Left lung (tissue), 10 donors: ENCODE measurements around the gene PRDM8. TPM values are rescaled to one million over a fixed set of nuclear protein-coding genes. Genes with fewer than 3 reads are reported as not detected.
A peak's percentile ranks its signal among the peaks of the same experiment; 100 is the strongest.

Experiments
- ATAC-seq: fragments of 200-7000 bp; cut with Tn5 transposase; one replicate; pipeline ENCODE4 v1.9.1; 2020; ENCODE audit warnings: moderate library complexity
- DNase-seq, 4 donors: peaks; one replicate each; pipeline ENCODE4 v3.0.0-alpha.2; 2013 to 2020
- H3K27ac ChIP-seq, 2 donors: fragments of 200-600 bp; sonication (generic) in 1 of 2; one replicate each; pipeline versions ENCODE4 v1.5.0 to v1.8.0; 2020 to 2021
- H3K27me3 ChIP-seq, 2 donors: fragments of 200-600 bp; sonication (generic) in 1 of 2; one replicate each; pipeline versions ENCODE4 v1.5.0 to v1.8.0; 2020 to 2021
- H3K36me3 ChIP-seq, 2 donors: fragments of 200-600 bp; sonication (generic) in 1 of 2; one replicate each; pipeline versions ENCODE4 v1.5.0 to v1.8.0; 2020 to 2021
- H3K4me1 ChIP-seq, 2 donors: fragments of 200-600 bp; one replicate each; pipeline ENCODE4 v1.8.0; 2021
- H3K4me3 ChIP-seq, 2 donors: fragments of 200-600 bp; sonication (generic) in 1 of 2; one replicate each; pipeline versions ENCODE4 v1.5.0 to v1.8.0; 2020 to 2021; ENCODE audit warnings: mild to moderate bottlenecking in 1 of 2
- H3K9me3 ChIP-seq, 2 donors: fragments of 200-600 bp; sonication (generic) in 1 of 2; one replicate each; pipeline versions ENCODE4 v1.5.0 to v1.8.0; 2020 to 2021
- CTCF ChIP-seq, 2 donors: fragments of 200-600 bp; sonication (generic) in 1 of 2; IDR thresholded peaks; one replicate each; pipeline versions ENCODE4 v1.5.0 to v1.8.0; 2021; ENCODE audit warnings: antibody characterized with exemption in 2 of 2
- intact Hi-C, 2 donors: fragments of 100-400 bp; cut with DNase I; formaldehyde crosslinking; loops; one replicate each; pipeline versions ENCODE4 v1.11.2 to v1.14.2; 2022
- polyA plus RNA-seq, 6 donors: library from polyadenylated mRNA; unstranded; fragments of 120-200 nt; gene quantifications; one replicate each; pipeline ENCODE4 v1.2.1, GENCODE V29; 2013; ENCODE audit not compliant: insufficient read length in 6 of 6
- total RNA-seq, 2 donors: library from RNA; stranded (reverse); fragmentation: NEBNext Ultra II Directional; extraction: Animal tissue kit (Norgen Biotek cat#: 25700); gene quantifications; one replicate each; pipeline ENCODE4 v1.2.1, GENCODE V29; 2021
- donor health status: DM: no; HTN: yes; CAD: no.
- donor health status: DM: no; HTN: no; CAD: no.

The PRDM8 gene
- total and polyA plus RNA-seq, 8 donors: 0.41 to 1.9 (median 1.2) TPM

- Histone ChIP-seq H3K9me3 (no peaks in the 10 kb centered on the region), H3K4me1 (peaks cover 5 to 31% of the 10 kb centered on the region in 2 donors), H3K36me3 (no peaks in the 10 kb centered on the region), H3K27me3 (peaks cover 92 to 100% of the 10 kb centered on the region in 2 donors), H3K4me3 (peak overlapping the region in 1 of 2 donors; percentile 40), H3K27ac (peak overlapping the region in 1 of 2 donors; percentile 8)
- ATAC-seq: peak; percentile 37
- intact Hi-C loops: no loop called here
- no peak for TF ChIP-seq CTCF (IDR thresholded peaks at IDR 0.05)
- no peak for DNase-seq
Observed at GRCh38 chr4:80195441-80196140, 1.7 kb upstream of the PRDM8 start.

- peak overlapping the region in 1 of 2 donors; percentile 40 for H3K4me3 ChIP-seq
- H3K27ac ChIP-seq: peak overlapping the region in 1 of 2 donors; percentile 8
- H3K27me3 ChIP-seq: peaks cover 92 to 100% of the 10 kb centered on the region in 2 donors
- no peaks in the 10 kb centered on the region for H3K9me3 ChIP-seq
- intact Hi-C loops: no loop called here
- ATAC-seq: no peak
- peak in 1 of 4 donors; percentile 55 for DNase-seq
- H3K36me3 ChIP-seq: no peaks in the 10 kb centered on the region
- H3K4me1 ChIP-seq: peaks cover 5 to 34% of the 10 kb centered on the region in 2 donors
- TF ChIP-seq CTCF (IDR thresholded peaks at IDR 0.05): no peak
Observed at GRCh38 chr4:80196259-80196921, 913 bp upstream of the PRDM8 start.

- Histone ChIP-seq H3K27ac (no peak overlapping the region), H3K4me3 (peak overlapping the region in 1 of 2 donors; percentile 40), H3K9me3 (no peaks in the 10 kb centered on the region), H3K27me3 (peaks cover 86 to 100% of the 10 kb centered on the region in 2 donors), H3K4me1 (peaks cover 8 to 43% of the 10 kb centered on the region in 2 donors), H3K36me3 (no peaks in the 10 kb centered on the region)
- ATAC-seq (no peak), DNase-seq (peak in 1 of 4 donors; percentile 86)
- intact Hi-C loops: no loop called here
- TF ChIP-seq CTCF (IDR thresholded peaks at IDR 0.05): no peak
Observed at GRCh38 chr4:80197601-80198440, 518 bp downstream of the PRDM8 start.

- no peak overlapping the region for H3K4me3 ChIP-seq
- peaks cover 8 to 49% of the 10 kb centered on the region in 2 donors for H3K4me1 ChIP-seq
- DNase-seq: no peak
- TF ChIP-seq CTCF (IDR thresholded peaks at IDR 0.05): no peak
- no peak overlapping the region for H3K27ac ChIP-seq
- intact Hi-C loops: no loop called here
- H3K27me3 ChIP-seq: peaks cover 86 to 100% of the 10 kb centered on the region in 2 donors
- H3K36me3 ChIP-seq: no peaks in the 10 kb centered on the region
- ATAC-seq: no peak
- H3K9me3 ChIP-seq: no peaks in the 10 kb centered on the region
Observed at GRCh38 chr4:80198441-80198837, 1.1 kb downstream of the PRDM8 start.
